SK-N-SH treated with all-trans-retinoic acid at 6 μM for 48 hours (cell line): ENCODE data around the gene RIT1.

Source experiments
- ATAC-seq: fragments of 200-7000 bp; cut with Tn5 transposase; 3 replicates; pipeline ENCODE4 v1.9.1; 2020; ENCODE audit warnings: mild to moderate bottlenecking, moderate library complexity
- ARNTL ChIP-seq: fragments of 450-650 bp; formaldehyde crosslinking; IDR thresholded peaks from 2 replicates; pipeline ENCODE4 v1.5.0; 2020; ENCODE audit warnings: low read depth, mild to moderate bottlenecking, moderate library complexity, borderline replicate concordance
- BACH2 ChIP-seq: fragments of 250-450 bp; sonication (Bioruptor Pico); IDR thresholded peaks from 2 replicates; pipeline ENCODE4 v1.9.0; 2021; ENCODE audit warnings: mild to moderate bottlenecking, borderline replicate concordance
- CREB5 ChIP-seq: fragments of 250-450 bp; sonication (Bioruptor Pico); IDR thresholded peaks from 2 replicates; pipeline ENCODE4 v1.5.1; 2020; ENCODE audit warnings: low read depth, mild to moderate bottlenecking, moderate library complexity
- CSDC2 ChIP-seq: fragments of 250-450 bp; sonication (Bioruptor Pico); IDR thresholded peaks from 2 replicates; pipeline ENCODE4 v1.5.0; 2020; ENCODE audit warnings: mild to moderate bottlenecking, moderate library complexity
- ESRRG ChIP-seq: fragments of 250-450 bp; sonication (Bioruptor Pico); IDR thresholded peaks from 2 replicates; pipeline ENCODE4 v1.6.1; 2021; ENCODE audit warnings: mild to moderate bottlenecking
- ISL1 ChIP-seq: fragments of 250-450 bp; sonication (Bioruptor Pico); IDR thresholded peaks from 2 replicates; pipeline ENCODE4 v2.1.2; 2022; ENCODE audit warnings: mild to moderate bottlenecking, moderate library complexity
- OSR1 ChIP-seq: fragments of 250-450 bp; sonication (Bioruptor Pico); IDR thresholded peaks from 2 replicates; pipeline ENCODE4 v1.8.0; 2022; ENCODE audit warnings: moderate library complexity, mild to moderate bottlenecking, inconsistent platforms
- PPARA ChIP-seq: fragments of 250-450 bp; sonication (Bioruptor Pico); IDR thresholded peaks from 2 replicates; pipeline ENCODE4 v1.5.0; 2020; ENCODE audit warnings: mild to moderate bottlenecking, borderline replicate concordance
- RARB ChIP-seq: fragments of 250-450 bp; sonication (Bioruptor Pico); IDR thresholded peaks from 2 replicates; pipeline ENCODE4 v1.8.0; 2021; ENCODE audit warnings: mild to moderate bottlenecking, moderate library complexity
- SNAI2 ChIP-seq: fragments of 250-450 bp; sonication (Bioruptor Pico); IDR thresholded peaks from 2 replicates; pipeline ENCODE4 v1.5.0; 2020; ENCODE audit warnings: mild to moderate bottlenecking, moderate library complexity
- TCF4 ChIP-seq: fragments of 250-450 bp; sonication (Bioruptor Pico); IDR thresholded peaks from 2 replicates; pipeline ENCODE4 v1.8.0; 2021; ENCODE audit warnings: mild to moderate bottlenecking, moderate library complexity, borderline replicate concordance
- TOX ChIP-seq: fragments of 250-450 bp; sonication (Bioruptor Pico); IDR thresholded peaks from 2 replicates; pipeline ENCODE4 v1.8.0; 2021; ENCODE audit warnings: mild to moderate bottlenecking, moderate library complexity, borderline replicate concordance
- TSHZ2 ChIP-seq: fragments of 250-450 bp; sonication (Bioruptor Pico); IDR thresholded peaks from 2 replicates; pipeline ENCODE4 v1.5.0; 2020; ENCODE audit warnings: mild to moderate bottlenecking, moderate library complexity
- ZC3H10 ChIP-seq: fragments of 250-450 bp; sonication (Bioruptor Pico); IDR thresholded peaks from 2 replicates; pipeline ENCODE4 v1.5.1; 2021; ENCODE audit warnings: mild to moderate bottlenecking, moderate library complexity
- ZFP3 ChIP-seq: fragments of 250-450 bp; sonication (Bioruptor Pico); IDR thresholded peaks from 2 replicates; pipeline ENCODE4 v1.5.0; 2020; ENCODE audit warnings: mild to moderate bottlenecking, moderate library complexity
- ZFP30 ChIP-seq: fragments of 450-650 bp; formaldehyde crosslinking; IDR thresholded peaks from 2 replicates; pipeline ENCODE4 v1.5.0; 2022; ENCODE audit warnings: mild to moderate bottlenecking, moderate library complexity
- ZNF565 ChIP-seq: fragments of 450-650 bp; formaldehyde crosslinking; conservative IDR thresholded peaks from 2 replicates; pipeline ENCODE4 v1.5.0; 2020; ENCODE audit warnings: low read depth, mild to moderate bottlenecking, moderate library complexity
- ZNF70 ChIP-seq: fragments of 450-650 bp; formaldehyde crosslinking; IDR thresholded peaks from 2 replicates; pipeline ENCODE4 v1.5.0; 2020; ENCODE audit warnings: mild to moderate bottlenecking, moderate library complexity
- ZNF8 ChIP-seq: fragments of 450-650 bp; formaldehyde crosslinking; IDR thresholded peaks from 2 replicates; pipeline ENCODE4 v1.5.0; 2020; ENCODE audit warnings: mild to moderate bottlenecking, moderate library complexity
- TF ChIP-seq, protein P1 (sequence below): fragments of 250-450 bp; sonication (Bioruptor Pico); IDR thresholded peaks from 2 replicates; pipeline ENCODE4 v1.5.1; 2021; ENCODE audit warnings: mild to moderate bottlenecking, moderate library complexity
- TF ChIP-seq, protein P2 (sequence below): fragments of 250-450 bp; sonication (Bioruptor Pico); IDR thresholded peaks from 2 replicates; pipeline ENCODE4 v1.8.0; 2021; ENCODE audit warnings: low read depth, mild to moderate bottlenecking, moderate library complexity, borderline replicate concordance
- TF ChIP-seq, protein P3 (sequence below): fragments of 250-450 bp; sonication (Bioruptor Pico); IDR thresholded peaks from 2 replicates; pipeline ENCODE4 v1.8.0; 2020; ENCODE audit warnings: mild to moderate bottlenecking, moderate library complexity, borderline replicate concordance

RIT1 gene

GRCh38 chr1:155952505-155952890 is 41.3 kb upstream of the RIT1 start (continued):
- TF ChIP-seq, protein P1, sequence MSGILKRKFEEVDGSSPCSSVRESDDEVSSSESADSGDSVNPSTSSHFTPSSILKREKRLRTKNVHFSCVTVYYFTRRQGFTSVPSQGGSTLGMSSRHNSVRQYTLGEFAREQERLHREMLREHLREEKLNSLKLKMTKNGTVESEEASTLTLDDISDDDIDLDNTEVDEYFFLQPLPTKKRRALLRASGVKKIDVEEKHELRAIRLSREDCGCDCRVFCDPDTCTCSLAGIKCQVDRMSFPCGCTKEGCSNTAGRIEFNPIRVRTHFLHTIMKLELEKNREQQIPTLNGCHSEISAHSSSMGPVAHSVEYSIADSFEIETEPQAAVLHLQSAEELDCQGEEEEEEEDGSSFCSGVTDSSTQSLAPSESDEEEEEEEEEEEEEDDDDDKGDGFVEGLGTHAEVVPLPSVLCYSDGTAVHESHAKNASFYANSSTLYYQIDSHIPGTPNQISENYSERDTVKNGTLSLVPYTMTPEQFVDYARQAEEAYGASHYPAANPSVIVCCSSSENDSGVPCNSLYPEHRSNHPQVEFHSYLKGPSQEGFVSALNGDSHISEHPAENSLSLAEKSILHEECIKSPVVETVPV (CRISPR knock-in tag): no peak
- TF ChIP-seq ZC3H10 (CRISPR knock-in tag) (no peak), ARNTL (no peak), TOX (CRISPR knock-in tag) (no peak), CREB5 (CRISPR knock-in tag) (no peak), CSDC2 (CRISPR knock-in tag) (no peak), ZNF70 (CRISPR knock-in tag) (no peak)
- TF ChIP-seq, all 23 proteins: peak for 0

DNA sequence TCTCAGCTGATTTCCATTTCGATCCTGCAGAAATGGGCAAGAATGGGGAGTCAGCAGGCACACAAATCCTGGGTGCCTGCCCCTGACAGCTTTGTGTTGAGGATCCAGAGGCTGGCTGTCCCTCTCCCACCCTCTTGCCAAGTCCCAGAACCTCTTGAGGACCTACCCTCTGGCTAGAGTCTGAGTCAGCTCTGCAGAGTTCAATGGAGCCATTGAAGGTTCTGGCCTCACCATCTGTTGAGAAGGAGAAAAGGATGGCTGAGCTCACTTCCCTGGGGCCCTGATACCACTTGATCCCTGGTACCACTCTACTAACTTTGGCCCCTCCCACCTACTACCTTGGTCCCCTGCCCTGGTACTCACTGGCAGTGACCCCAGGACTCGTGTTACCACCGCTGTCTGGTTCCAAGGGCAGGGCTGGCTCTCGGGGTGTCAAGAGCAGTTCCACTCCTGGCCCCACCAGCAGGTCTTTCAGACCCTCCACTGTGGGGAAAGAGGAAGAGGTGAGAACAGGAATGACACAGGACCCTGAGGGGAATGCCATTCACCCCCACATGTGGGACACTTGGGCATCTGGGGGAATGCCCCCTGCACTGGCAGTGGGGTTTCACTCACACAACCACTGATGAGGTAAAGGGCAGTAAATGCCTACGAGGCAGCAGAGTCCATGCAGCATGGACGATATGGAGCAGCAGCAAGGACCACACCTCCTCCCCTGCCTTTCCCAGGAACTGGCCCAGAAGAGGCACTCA is 40.8 kb upstream of the RIT1 start:
- ATAC-seq: no peak
- TF ChIP-seq CREB5 (CRISPR knock-in tag) (no peak), ZC3H10 (CRISPR knock-in tag) (no peak)

GRCh38 chr1:155950829-155951228 is 39.7 kb upstream of the RIT1 start:
- TF ChIP-seq ARNTL (no peak), ISL1 (CRISPR knock-in tag) (no peak), ZC3H10 (CRISPR knock-in tag) (no peak), BACH2 (CRISPR knock-in tag) (no peak), ESRRG (no peak), ZNF565 (CRISPR knock-in tag) (no peak), OSR1 (CRISPR knock-in tag) (no peak), CREB5 (CRISPR knock-in tag) (no peak), ZNF8 (CRISPR knock-in tag) (no peak), RARB (CRISPR knock-in tag) (no peak), TCF4 (CRISPR knock-in tag) (no peak), TSHZ2 (CRISPR knock-in tag) (no peak), PPARA (no peak), CSDC2 (CRISPR knock-in tag) (no peak), SNAI2 (CRISPR knock-in tag) (no peak), ZFP30 (CRISPR knock-in tag) (no peak), ZFP3 (no peak)
- TF ChIP-seq, protein P2, sequence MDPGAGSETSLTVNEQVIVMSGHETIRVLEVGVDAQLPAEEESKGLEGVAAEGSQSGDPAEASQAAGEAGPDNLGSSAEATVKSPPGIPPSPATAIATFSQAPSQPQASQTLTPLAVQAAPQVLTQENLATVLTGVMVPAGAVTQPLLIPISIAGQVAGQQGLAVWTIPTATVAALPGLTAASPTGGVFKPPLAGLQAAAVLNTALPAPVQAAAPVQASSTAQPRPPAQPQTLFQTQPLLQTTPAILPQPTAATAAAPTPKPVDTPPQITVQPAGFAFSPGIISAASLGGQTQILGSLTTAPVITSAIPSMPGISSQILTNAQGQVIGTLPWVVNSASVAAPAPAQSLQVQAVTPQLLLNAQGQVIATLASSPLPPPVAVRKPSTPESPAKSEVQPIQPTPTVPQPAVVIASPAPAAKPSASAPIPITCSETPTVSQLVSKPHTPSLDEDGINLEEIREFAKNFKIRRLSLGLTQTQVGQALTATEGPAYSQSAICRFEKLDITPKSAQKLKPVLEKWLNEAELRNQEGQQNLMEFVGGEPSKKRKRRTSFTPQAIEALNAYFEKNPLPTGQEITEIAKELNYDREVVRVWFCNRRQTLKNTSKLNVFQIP: no peak
- TF ChIP-seq, protein P3, sequence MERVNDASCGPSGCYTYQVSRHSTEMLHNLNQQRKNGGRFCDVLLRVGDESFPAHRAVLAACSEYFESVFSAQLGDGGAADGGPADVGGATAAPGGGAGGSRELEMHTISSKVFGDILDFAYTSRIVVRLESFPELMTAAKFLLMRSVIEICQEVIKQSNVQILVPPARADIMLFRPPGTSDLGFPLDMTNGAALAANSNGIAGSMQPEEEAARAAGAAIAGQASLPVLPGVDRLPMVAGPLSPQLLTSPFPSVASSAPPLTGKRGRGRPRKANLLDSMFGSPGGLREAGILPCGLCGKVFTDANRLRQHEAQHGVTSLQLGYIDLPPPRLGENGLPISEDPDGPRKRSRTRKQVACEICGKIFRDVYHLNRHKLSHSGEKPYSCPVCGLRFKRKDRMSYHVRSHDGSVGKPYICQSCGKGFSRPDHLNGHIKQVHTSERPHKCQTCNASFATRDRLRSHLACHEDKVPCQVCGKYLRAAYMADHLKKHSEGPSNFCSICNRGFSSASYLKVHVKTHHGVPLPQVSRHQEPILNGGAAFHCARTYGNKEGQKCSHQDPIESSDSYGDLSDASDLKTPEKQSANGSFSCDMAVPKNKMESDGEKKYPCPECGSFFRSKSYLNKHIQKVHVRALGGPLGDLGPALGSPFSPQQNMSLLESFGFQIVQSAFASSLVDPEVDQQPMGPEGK (CRISPR knock-in tag): no peak
- TF ChIP-seq, protein P1 (CRISPR knock-in tag): no peak
- TF ChIP-seq, all 23 proteins: peak for 0
- no peak; the same call in 1 of the 3 replicates for ATAC-seq
